ENCODE results near the gene DIO3.

DIO3 gene

GRCh38 chr14:101579372-101580080 lies 18.2 kb downstream of the DIO3 start:
- DNase-seq (ENCODE audit: extremely low read depth in 1 of 2, low read depth in 1 of 2), result no peak

- DNase-seq (ENCODE audit: extremely low read depth in 1 of 2, low read depth in 1 of 2), result no peak
Measured at GRCh38 chr14:101581806-101582205, 20.5 kb downstream of the DIO3 start.

- DNase-seq (ENCODE audit: extremely low read depth in 1 of 2, low read depth in 1 of 2), result no peak
Measured at GRCh38 chr14:101582294-101582693, 21.0 kb downstream of the DIO3 start.

- DNase-seq (ENCODE audit: extremely low read depth in 1 of 2, low read depth in 1 of 2), result no peak
Measured at GRCh38 chr14:101583006-101583714, 21.9 kb downstream of the DIO3 start.

- DNase-seq (ENCODE audit: extremely low read depth in 1 of 2, low read depth in 1 of 2), result no peak
Measured at GRCh38 chr14:101583715-101584054, 22.4 kb downstream of the DIO3 start.

GRCh38 chr14:101584055-101584859 lies 23.0 kb downstream of the DIO3 start:
- no peak for DNase-seq (ENCODE audit: extremely low read depth in 1 of 2, low read depth in 1 of 2)

- DNase-seq (ENCODE audit: extremely low read depth in 1 of 2, low read depth in 1 of 2), result no peak
Measured at GRCh38 chr14:101585211-101585610, 23.9 kb downstream of the DIO3 start.

- no peak for DNase-seq (ENCODE audit: extremely low read depth in 1 of 2, low read depth in 1 of 2)
Measured at GRCh38 chr14:101586531-101587430, 25.5 kb downstream of the DIO3 start.

GRCh38 chr14:101587441-101587911 lies 26.2 kb downstream of the DIO3 start:
- DNase-seq (ENCODE audit: extremely low read depth in 1 of 2, low read depth in 1 of 2), result no peak

GRCh38 chr14:101588286-101588975 lies 27.1 kb downstream of the DIO3 start:
- DNase-seq (ENCODE audit: extremely low read depth in 1 of 2, low read depth in 1 of 2), result no peak

- no peak for DNase-seq (ENCODE audit: extremely low read depth in 1 of 2, low read depth in 1 of 2)
Measured at GRCh38 chr14:101588990-101589389, 27.7 kb downstream of the DIO3 start.

GRCh38 chr14:101589486-101590015 lies 28.3 kb downstream of the DIO3 start:
- no peak for DNase-seq (ENCODE audit: extremely low read depth in 1 of 2, low read depth in 1 of 2)

- no peak for DNase-seq (ENCODE audit: extremely low read depth in 1 of 2, low read depth in 1 of 2)
Measured at GRCh38 chr14:101590062-101590461, 28.8 kb downstream of the DIO3 start.

- no peak for DNase-seq (ENCODE audit: extremely low read depth in 1 of 2, low read depth in 1 of 2)
Measured at GRCh38 chr14:101590616-101591015, 29.3 kb downstream of the DIO3 start.

GRCh38 chr14:101591121-101591520 lies 29.8 kb downstream of the DIO3 start:
- no peak for DNase-seq (ENCODE audit: extremely low read depth in 1 of 2, low read depth in 1 of 2)

GRCh38 chr14:101591582-101591981 lies 30.3 kb downstream of the DIO3 start:
- no peak for DNase-seq (ENCODE audit: extremely low read depth in 1 of 2, low read depth in 1 of 2)

GRCh38 chr14:101593411-101594238 lies 32.3 kb downstream of the DIO3 start:
- no peak for DNase-seq (ENCODE audit: extremely low read depth in 1 of 2, low read depth in 1 of 2)

GRCh38 chr14:101594511-101595148 lies 33.3 kb downstream of the DIO3 start:
- no peak for DNase-seq (ENCODE audit: extremely low read depth in 1 of 2, low read depth in 1 of 2)
